CD4-positive, alpha-beta T cell treated with Interleukin-1 beta for 1 hour (primary cell): Measurements from ENCODE around the gene CCDC200.
"Not testable (repeated sequence)": the region's sequence is repeated elsewhere in the genome, so short reads cannot be mapped to it uniquely, and the experiment has no call there.

Source experiments
- DNase-seq, 2 donors: peaks; one replicate each; pipeline ENCODE4 v3.0.0-alpha.2; 2020 to 2022

Gene CCDC200

GRCh38 chr17:43228020-43228782 is at the start of gene CCDC200:
TSS of gene CCDC200 (minus strand) at chr17:43228623. CDS start at chr17:43228554, 69 bp downstream.
- DNase-seq: not testable (repeated sequence)

- DNase-seq: not testable (repeated sequence)
Measured at GRCh38 chr17:43272914-43273313, 44.5 kb upstream of the CCDC200 start.

GRCh38 chr17:43272483-43272882 is 44.1 kb upstream of the CCDC200 start:
- DNase-seq: peak in 1 of 2 donors; percentile 1

- DNase-seq: not testable (repeated sequence)
Measured at GRCh38 chr17:43270552-43271504, 42.4 kb upstream of the CCDC200 start.

GRCh38 chr17:43246456-43246855 is 18.0 kb upstream of the CCDC200 start:
- DNase-seq: not testable (repeated sequence)

- not testable (repeated sequence) for DNase-seq
Measured at GRCh38 chr17:43240596-43241352, 12.4 kb upstream of the CCDC200 start.

GRCh38 chr17:43239597-43239996 is 11.2 kb upstream of the CCDC200 start:
- not testable (repeated sequence) for DNase-seq

- DNase-seq: not testable (repeated sequence)
Measured at GRCh38 chr17:43233877-43234276, 5.5 kb upstream of the CCDC200 start, which contains the start of gene RNU2-1. TSS of gene RNU2-1 (minus strand) at chr17:43233977.

GRCh38 chr17:43233263-43233662 is 4.8 kb upstream of the CCDC200 start:
- DNase-seq: not testable (repeated sequence)

GRCh38 chr17:43232021-43232699 is 3.7 kb upstream of the CCDC200 start:
- not testable (repeated sequence) for DNase-seq

- not testable (repeated sequence) for DNase-seq
Measured at GRCh38 chr17:43231205-43232020, 3.0 kb upstream of the CCDC200 start.

- DNase-seq: no peak
Measured at GRCh38 chr17:43226393-43226792, 2.0 kb downstream of the CCDC200 start.

GRCh38 chr17:43224146-43224705 is 4.2 kb downstream of the CCDC200 start:
- DNase-seq: no peak

GRCh38 chr17:43220511-43221125 is 7.8 kb downstream of the CCDC200 start:
- DNase-seq: no peak

- DNase-seq: no peak
Measured at GRCh38 chr17:43219746-43220380, 8.6 kb downstream of the CCDC200 start.

- DNase-seq: no peak
Measured at GRCh38 chr17:43219001-43219400, 9.4 kb downstream of the CCDC200 start.

GRCh38 chr17:43217614-43218087 is 10.8 kb downstream of the CCDC200 start:
- no peak for DNase-seq

- DNase-seq: no peak
Measured at GRCh38 chr17:43216762-43217613, 11.4 kb downstream of the CCDC200 start.

- no peak for DNase-seq
Measured at GRCh38 chr17:43216369-43216761, 12.1 kb downstream of the CCDC200 start.
